NK-92 (cell line): ENCODE data around the gene GLA.

ENCODE experiments used
- DNase-seq: peaks from one replicate; lab custom pipeline; 2025; ENCODE audit not compliant: unreplicated experiment; lab: John Stamatoyannopoulos, UW

Gene GLA

GRCh38 chrX:101359966-101360365 lies 47.8 kb downstream of the GLA start:
- DNase-seq = no peak

- DNase-seq = no peak
These were observed 50.4 kb downstream of the GLA start for GRCh38 chrX:101357166-101357795.

GRCh38 chrX:101349193-101349562 lies 58.5 kb downstream of the GLA start:
- no peak for DNase-seq

- no peak for DNase-seq
These were observed 59.1 kb downstream of the GLA start, which contains the start of gene TIMM8A for GRCh38 chrX:101348452-101349192. Gene TIMM8A, minus strand, starts transcription at chrX:101348742. Its CDS starts 78 bp downstream, at chrX:101348664.

- DNase-seq = no peak
These were observed 59.8 kb downstream of the GLA start for GRCh38 chrX:101347859-101348451.
